Activated CD4-positive, CD25-positive, alpha-beta regulatory T cell (primary cell): ENCODE results near the gene TXN.
"Not testable (repeated sequence)": the region's sequence is repeated elsewhere in the genome, so short reads cannot be mapped to it uniquely, and the experiment has no call there.

Experiments used
- DNase-seq, 4 experiments: peaks; one replicate each; lab custom pipeline; 2025; lab: John Stamatoyannopoulos, UW

TXN gene

GRCh38 chr9:110257097-110257841 lies 962 bp upstream of the TXN start:
- DNase-seq: no peak

GRCh38 chr9:110255463-110256379 lies 586 bp downstream of the TXN start:
- peak in 3 of 4 experiments; percentile 20 to 51 (median 38) for DNase-seq

GRCh38 chr9:110255034-110255462 lies 1.3 kb downstream of the TXN start:
- DNase-seq: no peak

- no peak for DNase-seq
Measured at GRCh38 chr9:110254500-110254899, 1.8 kb downstream of the TXN start.

GRCh38 chr9:110252509-110253139 lies 3.7 kb downstream of the TXN start:
- DNase-seq: no peak

- DNase-seq: not testable (repeated sequence)
Measured at GRCh38 chr9:110251770-110252169, 4.5 kb downstream of the TXN start.

- no peak for DNase-seq
Measured at GRCh38 chr9:110251212-110251611, 5.1 kb downstream of the TXN start.

GRCh38 chr9:110249603-110250002 lies 6.7 kb downstream of the TXN start:
- DNase-seq: no peak

GRCh38 chr9:110248361-110248760 lies 7.9 kb downstream of the TXN start:
- no peak for DNase-seq

GRCh38 chr9:110246214-110246613 lies 10.1 kb downstream of the TXN start:
- DNase-seq: no peak

GRCh38 chr9:110244616-110245015 lies 11.7 kb downstream of the TXN start:
- DNase-seq: no peak

- DNase-seq: no peak
Measured at GRCh38 chr9:110241858-110242321, 14.4 kb downstream of the TXN start.

GRCh38 chr9:110241260-110241857 lies 14.9 kb downstream of the TXN start:
- no peak for DNase-seq

- DNase-seq: no peak
Measured at GRCh38 chr9:110240198-110240597, 16.1 kb downstream of the TXN start.

- no peak for DNase-seq
Measured at GRCh38 chr9:110228321-110228720, 28.0 kb downstream of the TXN start.

- DNase-seq: no peak
Measured at GRCh38 chr9:110224583-110224982, 31.7 kb downstream of the TXN start.

- DNase-seq: no peak
Measured at GRCh38 chr9:110220809-110221208, 35.5 kb downstream of the TXN start.

- no peak for DNase-seq
Measured at GRCh38 chr9:110217656-110218099, 38.6 kb downstream of the TXN start.

GRCh38 chr9:110214586-110215355 lies 41.5 kb downstream of the TXN start:
- no peak for DNase-seq

- DNase-seq: no peak
Measured at GRCh38 chr9:110214090-110214489, 42.2 kb downstream of the TXN start.

- DNase-seq: no peak
Measured at GRCh38 chr9:110213413-110214044, 42.8 kb downstream of the TXN start.
